Measurements from ENCODE around the gene CCDC177.

DNA sequence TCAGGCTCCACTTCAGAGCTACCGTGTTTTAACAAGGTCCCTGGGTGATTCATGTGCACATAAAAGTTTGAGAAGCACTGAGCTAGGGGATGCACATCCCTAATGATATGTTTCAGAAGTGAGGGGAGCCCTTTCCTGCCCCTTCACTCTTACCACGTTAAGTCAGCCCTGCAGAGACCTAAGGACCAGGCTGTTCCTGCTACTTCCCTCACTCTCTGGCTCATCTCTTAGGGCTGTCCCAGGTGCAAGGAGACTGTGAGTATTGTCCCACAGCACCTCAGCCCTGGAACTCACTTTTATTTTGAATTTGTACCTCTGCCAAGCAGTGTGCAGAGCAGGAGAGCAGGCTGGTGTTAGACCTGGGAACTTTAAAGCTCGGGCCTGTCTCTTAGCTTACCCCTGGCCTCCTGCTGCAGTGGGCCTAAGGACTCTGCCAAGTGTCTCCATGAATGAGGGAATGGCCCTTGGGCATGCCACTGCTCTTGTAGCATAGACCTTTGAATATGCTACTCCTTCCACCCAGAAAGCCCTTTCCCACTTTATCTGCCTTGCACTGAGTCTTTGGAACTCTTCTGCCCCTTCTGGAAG is 25.7 kb upstream of the CCDC177 start:
- TF ChIP-seq, protein P1, sequence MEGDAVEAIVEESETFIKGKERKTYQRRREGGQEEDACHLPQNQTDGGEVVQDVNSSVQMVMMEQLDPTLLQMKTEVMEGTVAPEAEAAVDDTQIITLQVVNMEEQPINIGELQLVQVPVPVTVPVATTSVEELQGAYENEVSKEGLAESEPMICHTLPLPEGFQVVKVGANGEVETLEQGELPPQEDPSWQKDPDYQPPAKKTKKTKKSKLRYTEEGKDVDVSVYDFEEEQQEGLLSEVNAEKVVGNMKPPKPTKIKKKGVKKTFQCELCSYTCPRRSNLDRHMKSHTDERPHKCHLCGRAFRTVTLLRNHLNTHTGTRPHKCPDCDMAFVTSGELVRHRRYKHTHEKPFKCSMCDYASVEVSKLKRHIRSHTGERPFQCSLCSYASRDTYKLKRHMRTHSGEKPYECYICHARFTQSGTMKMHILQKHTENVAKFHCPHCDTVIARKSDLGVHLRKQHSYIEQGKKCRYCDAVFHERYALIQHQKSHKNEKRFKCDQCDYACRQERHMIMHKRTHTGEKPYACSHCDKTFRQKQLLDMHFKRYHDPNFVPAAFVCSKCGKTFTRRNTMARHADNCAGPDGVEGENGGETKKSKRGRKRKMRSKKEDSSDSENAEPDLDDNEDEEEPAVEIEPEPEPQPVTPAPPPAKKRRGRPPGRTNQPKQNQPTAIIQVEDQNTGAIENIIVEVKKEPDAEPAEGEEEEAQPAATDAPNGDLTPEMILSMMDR (conservative IDR thresholded peaks at IDR 0.05; ENCODE audit: low read depth, low read length) = no peak
- TF ChIP-seq EZH2 (IDR thresholded peaks at IDR 0.05; ENCODE audit: borderline replicate concordance, low read depth, low read length, poor library complexity, severe bottlenecking) = no peak
